DLD1 (cell line): ENCODE measurements around the gene TOR1AIP1.

Experiments
- in situ Hi-C: cut with HindIII; loops from 2 replicates; pipeline ENCODE4 v1.10.0; 2017; ENCODE audit warnings: low sequenced_read_pairs

TOR1AIP1 gene

DNA sequence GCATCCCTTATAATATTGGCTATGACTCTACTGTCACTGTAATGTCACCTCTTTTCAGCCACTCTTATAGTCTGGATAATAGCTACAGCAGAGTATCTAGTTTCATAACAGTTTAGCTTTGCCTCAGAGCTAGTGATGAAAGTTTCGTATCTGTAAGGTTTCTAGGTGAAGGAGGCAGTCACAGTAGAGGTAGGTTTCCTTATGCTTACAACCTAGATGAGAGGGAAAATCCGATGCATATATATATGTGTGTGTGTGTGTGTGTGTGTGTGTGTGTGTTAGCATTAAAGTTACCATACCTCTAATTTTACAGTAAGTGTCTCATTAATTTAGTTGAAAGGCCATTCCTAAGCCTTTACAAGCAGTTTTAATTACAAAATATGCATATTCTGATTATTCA, 2.3 kb upstream of the TOR1AIP1 start:
- in situ Hi-C loops = no loop called here

DNA sequence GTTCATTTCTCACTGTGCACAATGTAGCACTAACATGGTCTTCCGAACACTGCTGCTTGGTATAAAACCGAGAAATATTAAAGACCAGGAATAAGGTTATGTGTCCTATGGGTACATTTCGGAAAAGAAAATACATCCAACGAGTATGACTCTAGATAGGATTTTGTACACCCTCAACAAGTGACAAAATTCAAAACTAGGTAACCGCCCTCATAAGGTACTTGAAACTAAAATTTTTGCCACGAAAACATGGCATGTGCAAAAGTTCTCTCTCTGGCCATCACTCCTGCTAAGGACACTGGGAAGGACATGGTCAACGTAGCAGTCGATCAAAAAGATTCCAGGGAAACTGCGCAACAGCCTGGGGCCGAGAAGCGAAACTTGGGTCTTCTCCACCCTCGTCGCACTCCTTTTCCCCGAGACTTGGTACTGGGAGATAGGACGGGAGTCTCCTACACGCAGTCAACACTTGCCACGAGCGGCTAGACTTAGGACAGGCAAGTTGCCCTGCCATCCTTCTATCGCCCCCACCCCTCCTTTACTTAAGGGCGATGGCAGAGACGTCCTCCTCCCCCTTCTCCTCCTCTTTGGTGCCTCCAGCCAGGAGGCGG, 338 bp upstream of the TOR1AIP1 start:
- in situ Hi-C loops = no loop called here

DNA sequence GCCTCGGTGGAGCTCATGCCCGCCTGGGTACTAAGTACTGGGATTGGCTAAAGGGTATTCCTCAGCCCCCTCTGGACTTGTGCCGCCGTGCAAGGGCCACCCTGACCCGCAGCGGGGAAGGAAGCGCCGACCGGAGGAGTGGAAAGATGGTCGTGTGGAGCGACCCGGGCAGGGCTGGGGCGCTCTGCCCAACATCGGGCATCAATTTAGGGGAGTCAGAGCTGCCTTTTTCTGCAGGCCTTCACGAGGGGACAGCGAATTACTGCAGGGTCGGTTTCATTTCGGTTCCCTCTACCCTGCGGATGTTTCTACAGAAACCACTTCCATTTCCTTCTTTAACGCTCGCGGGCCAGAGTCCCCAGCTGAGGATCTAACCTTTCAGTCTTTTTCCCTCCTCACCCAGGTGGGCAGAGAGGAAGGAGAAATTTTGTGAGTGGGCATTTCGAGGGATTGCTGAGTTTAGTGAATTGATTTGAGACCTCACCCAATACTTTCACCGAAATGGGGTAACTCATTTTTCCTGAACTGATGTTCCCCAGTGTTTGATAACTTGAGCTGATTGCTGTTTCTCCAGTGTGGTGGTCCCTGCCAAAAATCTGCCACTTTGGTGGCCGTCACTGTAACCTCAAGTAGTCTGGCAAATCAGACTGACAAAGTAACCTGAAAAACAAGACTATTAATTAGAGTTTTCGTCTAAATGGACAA, 1.1 kb downstream of the TOR1AIP1 start:
- in situ Hi-C loops = no loop called here

DNA sequence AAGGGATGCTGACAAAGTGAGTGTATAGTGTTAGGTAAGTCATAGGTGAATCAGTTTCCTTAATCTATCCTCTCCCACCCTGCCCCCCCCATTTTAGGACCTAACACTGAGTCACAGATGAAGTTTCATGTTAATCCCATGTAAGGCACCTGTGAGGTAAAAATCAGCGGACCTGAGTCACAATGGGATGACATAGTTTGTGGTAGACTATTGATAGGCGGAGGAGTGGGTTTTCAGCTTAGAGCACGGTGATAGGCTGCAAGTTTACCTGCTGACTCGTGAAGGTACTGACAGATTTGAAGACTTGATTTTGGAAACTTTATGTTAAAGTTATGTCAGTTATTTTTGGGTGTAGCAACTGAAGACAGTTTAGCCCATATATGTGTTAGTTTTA, 1.7 kb downstream of the TOR1AIP1 start:
- in situ Hi-C loops = no loop called here

DNA sequence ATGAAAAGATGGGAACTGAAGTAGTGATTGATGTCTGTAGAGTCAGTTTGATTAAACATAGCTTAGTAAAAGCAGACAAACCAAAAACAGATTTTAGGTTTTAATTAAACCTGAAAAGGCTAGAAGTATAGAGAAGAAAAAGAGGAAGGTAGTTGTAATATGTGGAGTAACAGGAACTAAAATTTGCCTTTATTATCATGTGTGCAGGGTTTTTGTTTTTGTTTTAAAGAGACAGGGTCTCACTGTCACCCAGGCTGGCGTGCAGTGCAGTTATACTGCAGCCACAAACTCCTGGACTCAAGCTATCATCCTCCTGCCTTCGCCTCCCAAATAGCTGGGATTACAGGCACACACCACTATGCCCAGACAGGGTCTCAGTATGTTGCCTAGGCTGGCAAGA, 6.0 kb downstream of the TOR1AIP1 start:
- in situ Hi-C loops = no loop called here

DNA sequence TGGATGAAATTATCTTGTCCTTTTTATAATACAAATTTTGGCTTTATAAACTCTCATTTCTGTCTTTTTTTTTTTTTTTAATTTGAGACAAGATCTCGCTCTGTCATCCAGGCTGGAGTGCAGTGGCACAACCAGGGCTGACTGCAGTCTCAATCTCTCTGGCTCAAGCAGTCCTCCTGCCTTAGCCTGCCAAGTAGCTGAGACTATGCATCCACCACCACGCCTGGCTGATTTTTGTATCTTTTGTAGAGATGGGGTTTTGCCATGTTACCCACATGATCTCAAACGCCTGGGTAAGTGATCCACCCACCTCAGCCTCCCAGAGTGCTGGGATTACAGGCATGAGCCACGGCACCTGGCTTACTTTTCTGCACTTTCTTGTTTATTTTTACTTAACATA, 7.5 kb downstream of the TOR1AIP1 start:
- in situ Hi-C loops = no loop called here

DNA sequence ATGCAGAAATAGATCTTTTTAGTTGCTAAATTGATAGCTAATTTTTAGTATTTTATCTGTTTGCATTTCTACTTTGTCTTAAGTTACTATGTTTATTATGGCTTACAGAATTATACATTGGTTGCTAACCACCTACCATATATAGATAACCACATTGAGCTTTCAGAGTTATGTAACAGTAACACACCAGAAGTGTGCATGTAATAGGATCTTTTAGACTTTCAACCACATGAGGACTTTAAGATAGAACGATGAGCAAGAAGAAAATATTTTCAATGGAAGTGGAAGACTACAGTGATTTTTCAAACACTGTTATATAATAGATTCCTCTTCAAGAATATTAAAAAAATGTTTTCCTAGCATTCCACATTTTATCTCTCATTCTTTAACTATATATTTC, 28.8 kb downstream of the TOR1AIP1 start:
- in situ Hi-C loops = no loop called here

DNA sequence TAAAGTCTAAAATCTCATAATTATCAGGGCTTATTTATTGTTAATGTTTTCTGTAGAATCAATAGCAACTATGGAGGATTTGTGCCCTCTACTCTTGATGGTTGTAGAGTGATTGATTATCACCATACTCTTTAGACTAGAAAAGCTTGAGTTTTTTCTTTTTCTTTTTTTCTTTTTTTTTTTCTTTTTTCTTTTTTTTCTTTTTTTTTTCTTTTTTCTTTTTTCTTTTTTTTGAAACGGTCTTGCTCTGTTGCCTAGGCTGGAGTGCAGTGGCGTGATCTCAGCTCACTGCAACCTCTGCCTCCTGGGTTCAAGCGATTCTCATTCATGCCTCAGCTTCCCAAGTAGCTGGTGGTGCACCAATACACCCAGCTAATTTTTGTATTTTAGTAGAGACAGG, 29.7 kb downstream of the TOR1AIP1 start:
- in situ Hi-C loops = no loop called here

DNA sequence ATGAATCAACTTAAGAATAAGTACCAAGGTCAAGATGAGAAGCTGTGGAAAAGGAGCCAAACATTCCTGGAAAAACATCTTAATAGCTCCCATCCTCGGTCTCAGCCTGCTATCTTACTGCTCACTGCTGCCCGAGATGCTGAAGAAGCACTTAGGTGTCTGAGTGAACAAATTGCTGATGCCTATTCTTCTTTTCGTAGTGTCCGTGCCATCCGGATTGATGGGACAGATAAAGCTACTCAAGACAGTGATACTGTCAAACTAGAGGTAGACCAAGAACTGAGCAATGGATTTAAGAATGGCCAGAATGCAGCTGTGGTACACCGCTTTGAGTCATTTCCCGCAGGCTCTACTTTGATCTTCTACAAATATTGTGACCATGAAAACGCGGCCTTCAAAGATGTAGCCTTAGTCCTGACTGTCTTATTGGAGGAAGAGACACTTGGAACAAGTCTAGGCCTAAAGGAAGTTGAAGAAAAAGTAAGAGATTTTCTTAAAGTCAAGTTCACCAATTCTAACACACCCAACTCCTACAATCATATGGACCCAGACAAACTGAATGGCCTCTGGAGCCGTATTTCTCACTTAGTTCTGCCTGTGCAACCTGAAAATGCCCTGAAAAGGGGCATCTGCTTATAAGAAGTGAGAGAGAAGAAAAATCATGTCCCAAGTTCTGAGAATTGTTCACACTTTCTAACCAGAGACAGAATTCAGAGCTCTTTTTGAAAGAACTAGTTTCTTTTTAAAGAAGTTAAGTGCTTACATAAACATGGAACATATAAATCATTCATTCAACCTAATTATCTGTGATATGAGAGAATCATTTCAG, 35.7 kb downstream of the TOR1AIP1 start:
- in situ Hi-C loops = no loop called here

DNA sequence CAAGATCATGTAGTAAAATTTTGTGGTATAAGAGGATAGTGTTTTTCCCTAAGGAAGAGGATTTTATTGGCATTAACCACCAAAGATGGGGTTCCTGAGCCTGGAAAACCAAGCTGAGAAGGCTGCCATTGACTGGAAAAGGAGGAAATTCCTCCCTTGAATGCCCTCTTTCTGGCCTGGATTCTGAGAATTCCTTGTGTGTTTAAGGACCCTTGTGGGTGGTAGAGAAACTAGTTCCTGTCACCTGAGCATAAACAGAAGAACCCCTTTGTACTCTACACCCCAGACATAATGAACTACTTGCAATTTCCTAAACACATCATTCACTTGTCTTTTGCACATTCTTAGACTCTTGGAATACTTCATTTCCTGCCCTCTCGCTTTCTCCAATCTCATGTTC, 39.4 kb downstream of the TOR1AIP1 start:
- in situ Hi-C loops = no loop called here

DNA sequence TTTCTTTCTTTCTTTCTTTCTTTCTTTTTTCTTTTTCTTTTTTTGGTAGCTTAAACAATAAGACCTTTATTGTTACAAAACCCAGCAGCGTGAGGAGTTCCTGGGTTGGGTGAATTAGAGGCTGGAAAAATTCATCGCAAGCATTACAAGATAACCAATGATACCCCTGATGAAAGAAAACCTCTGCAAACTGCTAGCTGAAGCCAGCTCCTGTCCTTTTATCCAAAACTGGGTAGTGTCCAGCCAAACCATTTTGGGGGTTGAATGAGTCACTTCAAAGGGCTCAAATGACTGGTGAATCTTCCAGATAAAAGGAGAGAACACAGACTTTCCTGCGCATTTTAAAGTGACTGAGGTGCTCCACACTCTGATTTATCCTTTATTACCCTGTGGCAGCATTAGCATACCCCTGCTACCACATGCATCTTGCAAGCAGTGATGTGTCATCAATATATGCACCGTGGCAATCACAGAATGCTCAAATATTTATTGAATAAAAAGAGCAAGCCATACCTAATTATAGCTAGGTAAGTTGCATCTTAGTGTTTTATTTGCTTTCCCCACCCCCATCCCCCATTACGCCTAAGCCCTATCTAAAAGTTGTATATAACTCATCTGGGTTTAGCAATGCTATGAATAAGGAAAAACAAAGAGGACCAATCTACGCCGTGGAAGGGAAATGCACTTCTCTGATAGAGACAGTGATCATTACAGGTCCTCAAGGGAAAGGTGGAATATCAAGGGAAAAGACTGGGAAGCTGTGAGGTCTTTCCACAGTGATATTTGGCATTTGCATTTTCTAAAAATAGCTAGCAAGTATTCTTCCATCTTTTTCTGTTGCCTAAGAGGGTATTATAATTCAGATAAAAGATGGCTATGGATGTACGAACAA, 40.1 kb downstream of the TOR1AIP1 start:
- in situ Hi-C loops = no loop called here

DNA sequence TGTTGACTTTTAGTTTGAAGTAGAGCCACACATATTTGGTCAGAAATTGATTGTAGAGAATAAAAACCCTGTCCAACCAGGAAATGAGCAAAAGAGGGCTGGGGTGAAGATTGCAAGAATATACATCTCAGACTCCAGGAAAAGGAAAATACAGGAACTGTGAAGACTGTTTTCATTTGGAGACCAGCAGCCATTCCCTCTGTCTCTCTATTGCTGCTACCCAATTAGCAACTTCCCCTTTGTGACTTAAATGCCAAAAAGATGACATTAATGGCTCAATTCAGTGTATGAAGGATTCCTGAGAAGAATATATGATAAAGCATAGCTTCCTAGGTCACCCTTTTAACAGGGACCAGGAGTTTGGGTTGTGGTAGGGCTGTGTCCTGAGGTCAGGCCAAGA, 40.9 kb downstream of the TOR1AIP1 start:
- in situ Hi-C loops = no loop called here

DNA sequence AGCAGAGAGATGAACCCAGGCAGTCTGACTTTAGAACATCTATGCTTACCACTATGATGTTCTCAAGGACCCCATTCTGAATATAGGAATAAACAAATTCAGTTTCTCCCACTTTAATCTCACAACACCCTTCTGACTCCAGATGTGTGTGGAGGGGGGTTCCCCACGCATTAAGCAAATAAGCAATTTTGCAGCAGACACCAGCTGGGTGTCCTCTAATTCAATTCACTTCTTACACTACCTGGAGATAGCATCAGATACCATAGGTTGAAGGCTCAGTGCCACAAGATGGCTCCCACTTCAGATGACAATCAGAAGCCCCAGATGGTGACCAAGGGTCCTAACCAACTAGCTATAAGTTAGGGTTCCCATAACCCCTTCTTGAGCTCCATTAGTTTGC, 42.2 kb downstream of the TOR1AIP1 start:
- in situ Hi-C loops = no loop called here

DNA sequence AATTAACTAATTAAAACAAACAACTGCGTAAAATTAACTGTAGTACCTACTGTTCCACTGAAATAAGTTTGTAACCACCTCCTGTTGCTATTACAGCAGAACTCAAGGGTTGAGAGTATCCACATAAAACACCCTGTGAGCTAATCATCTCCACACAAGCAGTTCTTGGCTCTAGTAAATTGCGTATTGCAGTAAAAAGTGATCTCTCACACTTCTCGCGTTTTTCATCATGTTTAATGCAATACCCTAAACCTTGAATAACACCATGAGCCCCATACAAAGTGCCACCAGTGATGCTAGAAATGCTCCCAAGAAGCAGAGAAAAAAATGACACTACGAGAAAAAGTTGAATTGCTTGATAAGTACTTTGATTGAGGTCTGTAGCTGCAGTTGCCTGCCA, 43.2 kb downstream of the TOR1AIP1 start:
- in situ Hi-C loops = no loop called here

DNA sequence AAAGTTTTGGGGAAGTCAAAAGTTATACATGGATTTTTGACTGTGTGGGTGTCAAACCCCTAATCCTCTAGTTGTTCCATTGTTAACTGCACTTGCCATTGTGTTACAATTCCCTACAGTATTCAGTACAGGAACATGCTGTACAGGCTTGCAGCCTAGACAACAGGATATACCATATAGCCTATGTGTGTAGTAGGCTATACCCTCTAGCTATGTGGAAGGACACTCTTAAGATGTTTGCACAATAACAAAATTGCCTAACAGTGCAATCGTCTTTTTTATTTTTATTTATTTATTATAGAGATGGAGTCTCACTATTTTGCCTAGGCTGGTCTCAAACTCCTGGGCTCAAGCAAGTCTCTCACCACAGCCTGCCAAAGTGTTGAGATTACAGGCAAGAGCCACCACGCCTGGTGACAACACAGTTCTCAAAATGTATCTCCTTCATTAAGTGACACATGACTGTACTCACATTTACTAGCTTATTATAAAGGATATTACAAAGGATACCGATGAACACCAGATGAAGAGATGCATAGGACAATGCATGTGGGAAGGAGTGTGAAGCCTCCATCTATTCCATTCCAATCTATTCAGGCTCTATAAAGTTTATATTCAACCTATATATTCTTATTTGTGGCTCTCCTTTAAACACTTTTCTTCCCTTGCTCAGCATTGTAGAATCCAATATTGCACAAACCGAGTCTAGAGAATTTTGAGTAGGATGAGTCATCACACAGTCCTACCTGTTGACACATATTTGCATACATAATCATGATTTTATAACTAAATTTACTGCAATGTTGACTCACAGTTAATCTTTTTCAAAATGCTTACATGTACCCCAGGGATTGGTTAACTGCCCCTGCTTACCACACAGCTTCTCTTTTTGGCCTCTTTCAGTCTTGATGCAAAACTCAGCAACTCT, 44.1 kb downstream of the TOR1AIP1 start:
- in situ Hi-C loops = no loop called here

DNA sequence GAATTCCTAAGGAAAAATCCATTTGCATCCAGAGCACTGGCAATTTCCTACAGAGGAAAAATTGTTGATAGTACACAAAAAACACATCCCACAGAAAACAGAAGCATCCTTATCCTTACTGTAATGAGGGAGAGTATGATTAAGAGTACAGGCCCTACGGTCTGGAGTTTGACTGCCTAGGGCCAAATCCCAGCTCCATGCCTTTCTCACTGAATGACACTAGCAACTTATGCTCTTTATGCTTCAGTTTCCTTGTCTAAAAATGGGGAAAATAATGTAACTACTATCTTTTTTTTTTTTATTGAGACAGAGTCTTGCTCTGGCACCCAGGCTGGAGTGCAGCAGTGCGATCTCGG, 44.7 kb downstream of the TOR1AIP1 start:
- in situ Hi-C loops = no loop called here

DNA sequence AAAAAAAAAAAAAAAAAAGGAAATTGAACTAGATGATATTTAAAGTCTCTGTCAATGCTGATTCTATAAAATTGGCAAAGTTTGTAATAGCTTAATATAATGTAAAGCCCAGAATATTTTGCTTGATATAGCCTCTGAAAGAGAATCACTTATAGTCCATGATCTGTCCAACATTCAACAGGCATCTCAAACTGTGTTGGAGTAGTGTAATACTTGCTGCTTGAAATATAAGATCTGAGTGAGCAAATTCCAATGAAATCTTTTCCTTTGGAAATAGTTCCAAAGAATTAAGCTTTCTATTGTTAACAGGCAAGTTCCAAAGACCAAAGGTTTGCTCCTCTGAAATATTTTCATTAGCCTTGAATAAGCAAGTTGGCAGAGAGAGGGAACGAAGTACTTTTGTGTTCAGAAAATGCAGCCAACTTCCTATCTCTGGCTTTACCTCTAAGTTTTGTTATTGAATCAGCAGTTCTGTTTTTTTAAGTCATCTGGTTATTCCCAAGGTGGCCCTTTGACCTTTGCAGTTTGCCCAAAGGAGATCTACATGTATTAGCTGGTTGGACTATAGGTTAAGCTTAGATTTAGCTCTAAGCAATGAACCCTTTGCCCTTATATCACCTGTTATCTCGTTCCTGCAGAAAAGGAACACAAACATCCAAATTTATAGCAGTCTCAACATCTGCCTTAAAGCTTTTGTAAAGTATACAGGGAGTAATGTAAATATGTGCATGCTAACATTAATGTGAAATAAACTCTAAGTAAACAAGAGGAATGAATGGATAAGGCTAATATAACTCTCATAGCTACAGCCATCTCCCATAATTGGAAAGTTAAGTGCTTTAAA, 48.1 kb downstream of the TOR1AIP1 start:
- in situ Hi-C loops = no loop called here

DNA sequence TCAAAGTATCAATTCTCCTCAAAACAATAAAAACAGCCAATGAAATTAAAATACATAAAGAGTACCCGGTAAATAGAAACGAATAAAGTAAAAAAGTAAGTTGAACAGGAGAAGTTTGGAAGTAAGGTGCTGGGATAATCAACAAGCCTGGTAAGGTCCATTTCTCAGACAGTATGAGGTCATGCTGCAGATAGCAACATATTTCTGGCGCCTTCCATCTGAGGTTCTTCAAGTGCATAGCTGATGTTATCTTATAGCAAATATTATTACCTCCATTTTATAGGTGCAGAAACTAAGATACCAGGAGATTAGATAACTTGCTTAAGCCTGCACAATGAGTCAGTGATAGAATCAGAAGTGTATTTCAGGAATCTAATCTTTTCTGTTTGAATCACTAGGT, 48.8 kb downstream of the TOR1AIP1 start:
- in situ Hi-C loops = no loop called here

DNA sequence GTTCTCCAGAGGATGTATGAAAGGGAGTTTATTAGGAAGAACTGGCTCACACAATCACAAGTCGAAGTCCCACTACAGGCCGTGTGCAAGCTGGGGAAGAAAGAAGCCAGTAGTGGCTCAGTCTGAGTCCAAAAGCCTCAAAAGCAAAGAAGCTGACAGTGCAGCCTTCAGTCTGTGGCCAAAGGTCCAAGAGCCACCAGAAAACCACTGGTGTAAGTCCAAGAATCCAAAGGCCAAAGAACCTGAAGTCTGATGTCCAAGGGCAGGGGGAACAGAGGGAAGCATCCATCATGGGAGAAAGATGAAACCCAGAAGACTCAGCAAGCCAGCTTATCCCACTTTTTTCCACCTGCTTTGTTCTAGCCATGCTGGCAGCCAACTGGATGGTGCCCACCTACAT, 51.1 kb downstream of the TOR1AIP1 start:
- in situ Hi-C loops = no loop called here
